Lung (tissue), 16 donors: ENCODE measurements around the gene AGMAT. TPM values are rescaled to one million over a fixed set of nuclear protein-coding genes. Genes with fewer than 3 reads are reported as not detected.

Experiments used
- ATAC-seq: fragments of 200-7000 bp; cut with Tn5 transposase; one replicate; pipeline ENCODE4 v1.9.1; 2020; ENCODE audit warnings: moderate number of reproducible peaks; ENCODE audit not compliant: insufficient read depth, low FRiP score
- DNase-seq, 3 donors: peaks; one replicate each; pipeline ENCODE4 v3.0.0-alpha.2; 2013 to 2017
- H3K27ac ChIP-seq, 2 donors: one replicate each; pipeline ENCODE4 v1.5.1; 2013; ENCODE audit warnings: mild to moderate bottlenecking in 2 of 2, moderate library complexity in 2 of 2, control low read depth in 1 of 2, inconsistent platforms in 1 of 2, low read depth in 1 of 2, low read length in 1 of 2
- H3K27me3 ChIP-seq, 3 donors: one replicate each; pipeline ENCODE4 v1.5.1; 2013; ENCODE audit warnings: low read length in 2 of 3; ENCODE audit not compliant: control insufficient read depth in 3 of 3, insufficient read depth in 3 of 3
- H3K36me3 ChIP-seq, 4 donors: one replicate each; pipeline ENCODE4 v1.5.1; 2013; ENCODE audit warnings: low read length in 4 of 4, mild to moderate bottlenecking in 1 of 4, moderate library complexity in 1 of 4; ENCODE audit not compliant: control insufficient read depth in 4 of 4, insufficient read depth in 4 of 4
- H3K4me1 ChIP-seq, 5 donors: one replicate each; pipeline ENCODE4 v1.5.1; 2013; ENCODE audit warnings: low read length in 5 of 5, mild to moderate bottlenecking in 2 of 5, moderate library complexity in 1 of 5; ENCODE audit not compliant: control insufficient read depth in 5 of 5, insufficient read depth in 5 of 5
- H3K4me3 ChIP-seq: one replicate; pipeline ENCODE4 v1.5.1; 2013; ENCODE audit warnings: mild to moderate bottlenecking, control low read depth, moderate library complexity
- H3K9ac ChIP-seq, 2 donors: one replicate each; pipeline ENCODE4 v1.5.1; 2013; ENCODE audit warnings: low read length in 2 of 2, control low read depth in 1 of 2; ENCODE audit not compliant: insufficient read depth in 1 of 2
- H3K9me3 ChIP-seq, 4 donors: one replicate each; pipeline ENCODE4 v1.5.1; 2013; ENCODE audit warnings: low read length in 3 of 4, mild to moderate bottlenecking in 1 of 4, moderate library complexity in 1 of 4; ENCODE audit not compliant: control insufficient read depth in 4 of 4, insufficient read depth in 3 of 4
- WGBS, 2 donors: extraction: QIAGEN DNeasy Blood & Tissue Kit; methylation state at CpG; one replicate each; pipeline ENCODE4 v1.1.7; 2013; 5-methylcytosine and 5-hydroxymethylcytosine counted together
- long read RNA-seq, 5 donors: transcript quantifications; one replicate each; lab custom pipeline, GENCODE V29; 2026
- polyA plus RNA-seq, 2 donors: library from polyadenylated mRNA; stranded (reverse); fragments of 200-250 nt; gene quantifications; one replicate each; pipeline ENCODE4 v1.2.1, GENCODE V29; 2013
- total RNA-seq, 2 donors: library from RNA; depleted of rRNA in 1 of 2; stranded (reverse); fragments of >200 nt in 1 of 2; gene quantifications; one replicate each; pipeline ENCODE4 v1.2.1, GENCODE V29; 2014 to 2021
- TF ChIP-seq, protein P1 (sequence below): IDR thresholded peaks from 2 replicates; pipeline ENCODE4 v1.5.1; 2012; ENCODE audit warnings: mild to moderate bottlenecking; ENCODE audit errors: control extremely low read depth, extremely low read depth
- donor health status: control.
- donor health status: control.
- donor health status: Bipolar disorder and iron deficiency.
- donor health status: healthy.
- donor health status: DM: yes; HTN: yes; CAD: no.

Gene AGMAT, protein sequence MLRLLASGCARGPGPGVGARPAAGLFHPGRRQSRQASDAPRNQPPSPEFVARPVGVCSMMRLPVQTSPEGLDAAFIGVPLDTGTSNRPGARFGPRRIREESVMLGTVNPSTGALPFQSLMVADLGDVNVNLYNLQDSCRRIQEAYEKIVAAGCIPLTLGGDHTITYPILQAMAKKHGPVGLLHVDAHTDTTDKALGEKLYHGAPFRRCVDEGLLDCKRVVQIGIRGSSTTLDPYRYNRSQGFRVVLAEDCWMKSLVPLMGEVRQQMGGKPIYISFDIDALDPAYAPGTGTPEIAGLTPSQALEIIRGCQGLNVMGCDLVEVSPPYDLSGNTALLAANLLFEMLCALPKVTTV
- total RNA-seq, result under 1 TPM; 0.23 to 0.40 TPM
- polyA plus RNA-seq, result under 1 TPM; 0.08 to 0.46 TPM
- long read RNA-seq, donor 1, result 0 reads
- long read RNA-seq, donor 2, result 0 reads
- long read RNA-seq, donor 3, result 0 reads
- long read RNA-seq, donor 4, result 0 reads
- long read RNA-seq, donor 5, result 0 reads

DNA sequence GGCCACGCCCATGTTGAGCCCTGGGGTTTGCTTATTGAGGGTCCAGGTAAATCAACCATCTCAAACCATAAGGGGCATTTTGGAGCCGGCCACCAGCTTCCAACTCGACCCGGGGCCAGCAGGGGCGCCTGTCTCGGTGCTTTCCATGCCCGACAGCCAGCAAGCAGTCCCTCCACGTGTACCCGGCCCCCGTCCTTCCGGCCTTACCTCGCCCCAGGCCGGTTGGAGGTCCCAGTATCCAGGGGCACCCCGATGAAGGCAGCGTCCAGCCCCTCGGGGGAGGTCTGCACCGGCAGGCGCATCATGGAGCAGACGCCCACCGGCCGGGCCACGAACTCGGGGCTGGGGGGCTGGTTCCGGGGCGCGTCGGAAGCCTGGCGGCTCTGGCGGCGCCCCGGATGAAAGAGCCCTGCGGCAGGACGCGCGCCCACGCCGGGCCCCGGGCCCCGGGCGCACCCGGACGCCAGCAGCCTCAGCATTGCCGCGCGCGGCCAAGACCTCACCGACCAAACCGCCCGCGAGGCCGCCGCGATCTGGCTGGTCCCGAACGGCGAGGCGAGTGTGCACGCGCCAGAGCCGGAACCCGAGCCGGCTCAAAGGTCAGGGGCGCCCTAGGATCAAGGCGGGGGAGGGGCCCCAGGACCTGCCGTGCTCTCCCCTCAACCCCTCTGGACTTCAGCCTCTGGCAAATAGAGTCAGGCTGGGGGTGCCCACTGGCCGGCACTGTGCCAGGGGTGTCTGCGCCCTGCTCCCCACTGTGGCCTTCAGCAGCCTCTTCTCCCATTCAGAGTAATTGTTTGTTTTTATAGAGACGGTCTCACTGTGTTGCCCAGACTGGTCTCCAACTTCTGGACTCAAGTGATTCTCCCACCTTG lies at the start of gene AGMAT:
AGMAT (minus strand) TSS at position 563 of the 875 bp plus-strand sequence; CDS start at position 479, 84 bp downstream.
- peak within 1 kb of the TSS; percentile 1 for H3K4me3 ChIP-seq
- TF ChIP-seq, protein P1, sequence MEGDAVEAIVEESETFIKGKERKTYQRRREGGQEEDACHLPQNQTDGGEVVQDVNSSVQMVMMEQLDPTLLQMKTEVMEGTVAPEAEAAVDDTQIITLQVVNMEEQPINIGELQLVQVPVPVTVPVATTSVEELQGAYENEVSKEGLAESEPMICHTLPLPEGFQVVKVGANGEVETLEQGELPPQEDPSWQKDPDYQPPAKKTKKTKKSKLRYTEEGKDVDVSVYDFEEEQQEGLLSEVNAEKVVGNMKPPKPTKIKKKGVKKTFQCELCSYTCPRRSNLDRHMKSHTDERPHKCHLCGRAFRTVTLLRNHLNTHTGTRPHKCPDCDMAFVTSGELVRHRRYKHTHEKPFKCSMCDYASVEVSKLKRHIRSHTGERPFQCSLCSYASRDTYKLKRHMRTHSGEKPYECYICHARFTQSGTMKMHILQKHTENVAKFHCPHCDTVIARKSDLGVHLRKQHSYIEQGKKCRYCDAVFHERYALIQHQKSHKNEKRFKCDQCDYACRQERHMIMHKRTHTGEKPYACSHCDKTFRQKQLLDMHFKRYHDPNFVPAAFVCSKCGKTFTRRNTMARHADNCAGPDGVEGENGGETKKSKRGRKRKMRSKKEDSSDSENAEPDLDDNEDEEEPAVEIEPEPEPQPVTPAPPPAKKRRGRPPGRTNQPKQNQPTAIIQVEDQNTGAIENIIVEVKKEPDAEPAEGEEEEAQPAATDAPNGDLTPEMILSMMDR, result no peak
- H3K9ac ChIP-seq, result no peak within 1 kb of the TSS
- H3K36me3 ChIP-seq, result no peaks in the 10 kb centered on the region
- DNase-seq, result peak; percentile 26 to 53 (median 51)
- H3K27ac ChIP-seq, result no peak within 1 kb of the TSS
- H3K9me3 ChIP-seq, result peaks cover 0 to 4% (median 0%) of the 10 kb centered on the region in 4 donors
- peaks cover 0 to 6% (median 0%) of the 10 kb centered on the region in 5 donors for H3K4me1 ChIP-seq
- no peaks in the 10 kb centered on the region for H3K27me3 ChIP-seq
- no peak for ATAC-seq
- WGBS, 2 donors, result 3 to 4% methylated on average over 42 to 68 of the region's 68 CpGs

DNA sequence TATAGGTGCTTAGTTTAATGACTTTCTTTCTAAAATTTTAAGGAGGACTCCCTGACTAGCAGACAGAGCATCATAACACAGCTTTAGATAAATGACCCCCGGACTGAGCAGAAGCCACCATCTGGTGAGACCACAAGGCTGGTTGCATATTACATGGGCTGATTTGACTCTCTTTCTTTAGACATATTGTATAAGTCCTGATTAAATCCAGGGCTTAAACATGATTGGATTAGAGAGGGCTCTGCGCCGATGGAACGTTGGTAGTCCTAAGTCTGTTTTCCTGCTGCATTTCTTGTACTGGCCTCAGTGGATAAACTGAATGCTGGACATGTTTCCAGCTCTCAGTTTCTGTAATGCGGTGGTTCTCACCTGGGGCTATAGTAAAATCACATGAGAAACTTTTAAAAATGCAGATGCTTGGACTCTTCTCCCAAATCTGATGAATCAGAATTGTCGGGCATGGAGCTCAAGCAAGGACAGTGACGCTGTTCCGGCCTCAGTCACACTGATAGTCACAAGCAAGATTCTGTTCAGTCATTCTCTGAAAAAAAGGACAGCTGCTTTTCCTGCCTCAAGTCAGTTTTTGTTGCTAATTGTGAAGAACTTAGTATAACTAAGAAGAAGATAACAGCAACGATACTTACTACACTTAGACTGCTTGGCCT lies 49.0 kb upstream of the AGMAT start:
- no peak overlapping the region for H3K27ac ChIP-seq
- no peak overlapping the region for H3K4me3 ChIP-seq
- H3K36me3 ChIP-seq, result peaks cover 15 to 52% (median 35%) of the 10 kb centered on the region in 4 donors
- DNase-seq (no peak), ATAC-seq (no peak)
- no peaks in the 10 kb centered on the region for H3K4me1 ChIP-seq
- WGBS, 2 donors, result 95 to 97% methylated on average over 9 of the region's 9 CpGs
- TF ChIP-seq, protein P1, result no peak
- H3K9me3 ChIP-seq, result no peaks in the 10 kb centered on the region
- no peak overlapping the region for H3K9ac ChIP-seq
- no peaks in the 10 kb centered on the region for H3K27me3 ChIP-seq

DNA sequence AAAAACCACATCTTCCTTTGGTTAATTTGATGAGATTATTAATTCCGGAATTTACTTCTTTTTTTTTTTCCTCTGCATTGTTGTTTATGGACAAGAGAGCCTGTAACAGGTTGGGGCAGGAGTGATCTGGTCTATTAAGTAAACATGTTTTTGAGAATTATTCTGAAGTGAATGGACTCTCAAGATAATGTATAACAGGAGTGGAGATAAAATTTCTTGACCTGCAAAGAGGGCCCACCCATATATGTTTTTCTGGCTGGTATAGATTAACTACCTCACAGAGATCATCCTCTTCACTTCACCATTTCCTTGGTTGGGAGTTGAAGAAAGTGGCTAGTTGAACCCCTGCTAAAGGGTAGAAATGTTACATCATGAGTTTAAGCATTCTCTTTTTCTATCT lies 43.2 kb upstream of the AGMAT start:
- DNase-seq, result no peak
- TF ChIP-seq, protein P1, result no peak
- H3K9me3 ChIP-seq, result no peaks in the 10 kb centered on the region
- H3K36me3 ChIP-seq, result peaks cover 4 to 16% (median 8%) of the 10 kb centered on the region in 4 donors
- H3K4me3 ChIP-seq, result no peak overlapping the region
- no peak overlapping the region for H3K9ac ChIP-seq
- no peaks in the 10 kb centered on the region for H3K27me3 ChIP-seq
- ATAC-seq, result no peak
- no peak overlapping the region for H3K27ac ChIP-seq
- 38 to 72% methylated on average over 1 of the region's 1 CpG for WGBS, 2 donors
- H3K4me1 ChIP-seq, result peaks cover 3 to 37% (median 18%) of the 10 kb centered on the region in 5 donors
